ENCODE data around the gene SLC46A3. TPM values are rescaled to one million over a fixed set of nuclear protein-coding genes. Genes with fewer than 3 reads are reported as not detected.

Gene SLC46A3
- polyA plus RNA-seq, 2 of the 4 experiments (the other 2 are of a cell fraction), result 2.1 to 6.8 TPM

DNA sequence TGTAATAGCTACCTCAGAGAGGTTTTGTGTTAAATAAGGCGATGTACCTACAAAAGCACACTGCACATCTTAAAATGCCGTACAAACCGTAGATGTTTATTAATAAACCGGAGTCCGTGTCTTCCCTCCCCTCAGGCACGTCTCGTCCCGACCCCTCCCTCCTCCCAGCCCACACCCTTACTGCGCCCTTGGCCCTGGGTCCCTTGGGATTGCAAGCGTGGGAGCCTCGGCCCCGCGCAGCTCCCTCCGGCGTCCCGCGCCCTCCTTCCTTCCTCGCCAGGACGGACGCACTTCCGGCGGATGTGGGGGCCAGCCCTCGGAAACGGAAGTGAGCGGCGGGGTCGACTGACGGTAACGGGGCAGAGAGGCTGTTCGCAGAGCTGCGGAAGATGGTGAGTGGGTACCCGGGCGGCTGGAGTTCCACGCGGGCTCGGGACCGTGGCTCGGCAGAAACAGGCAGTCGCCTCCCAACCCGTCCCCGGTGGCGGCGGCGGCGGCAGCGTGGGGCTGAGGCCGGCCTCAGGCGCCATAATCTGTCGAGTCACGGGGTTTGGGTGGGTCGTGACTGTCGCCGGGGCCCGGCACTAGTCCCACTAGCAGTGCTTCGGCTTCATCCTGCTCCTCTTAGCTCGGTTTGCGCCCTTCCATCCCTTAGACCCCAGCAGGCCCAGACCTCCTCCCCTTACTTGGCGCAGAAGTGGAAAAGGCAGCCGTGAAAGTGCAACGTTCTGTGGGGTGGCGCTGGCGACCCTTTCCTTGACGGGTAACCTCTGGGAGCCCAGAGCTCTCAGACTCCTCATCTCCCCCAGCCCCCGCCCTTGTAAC, 59.8 kb downstream of the SLC46A3 start, which contains the start of gene POMP:
Gene POMP (plus strand): TSS at position 335 of the 825 bp plus-strand sequence. CDS start 55 bp downstream, at position 390.
- Histone ChIP-seq H3K4me2 (peak within 1 kb of the TSS; percentile 94), H3K27ac (peak within 1 kb of the TSS; percentile 95 to 99), H3K9me3 (no peaks in the 10 kb centered on the region), H3K4me3 (peak within 1 kb of the TSS; percentile 95), H3K4me1 (peaks cover 27% of the 10 kb centered on the region; the same call in 2 of the 3 replicates)
- ChIA-PET CTCF (interaction anchor here (0.9 kb wide), 1 partner anchor 331 kb away, joined by 3 read pairs; no protein-coding TSS in a partner anchor), POLR2A (interaction anchor here (0.5 to 1.6 kb wide), 4 partner anchors 10 to 499 kb away, joined by 3 to 7 read pairs (median 5); no protein-coding TSS in a partner anchor)
- under 1% methylated on average over 12 of the region's 64 CpGs for WGBS (ENCODE audit: missing lambda C conversion rate)
- peak; percentile 99 to 100 for ATAC-seq
- no peak for FAIRE-seq
- peak; percentile 67 to 90 for DNase-seq (ENCODE audit: low read depth in 1 of 2, low spot score in 1 of 2)
- TF ChIP-seq, protein P1, sequence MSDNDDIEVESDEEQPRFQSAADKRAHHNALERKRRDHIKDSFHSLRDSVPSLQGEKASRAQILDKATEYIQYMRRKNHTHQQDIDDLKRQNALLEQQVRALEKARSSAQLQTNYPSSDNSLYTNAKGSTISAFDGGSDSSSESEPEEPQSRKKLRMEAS (IDR thresholded peaks at IDR 0.05), result peak; percentile 81
- 0 out of 2 replicates have a peak, but pooled peaks have one; percentile 17 for TF ChIP-seq KDM5A (IDR thresholded peaks at IDR 0.05)
- TF ChIP-seq, protein P2, sequence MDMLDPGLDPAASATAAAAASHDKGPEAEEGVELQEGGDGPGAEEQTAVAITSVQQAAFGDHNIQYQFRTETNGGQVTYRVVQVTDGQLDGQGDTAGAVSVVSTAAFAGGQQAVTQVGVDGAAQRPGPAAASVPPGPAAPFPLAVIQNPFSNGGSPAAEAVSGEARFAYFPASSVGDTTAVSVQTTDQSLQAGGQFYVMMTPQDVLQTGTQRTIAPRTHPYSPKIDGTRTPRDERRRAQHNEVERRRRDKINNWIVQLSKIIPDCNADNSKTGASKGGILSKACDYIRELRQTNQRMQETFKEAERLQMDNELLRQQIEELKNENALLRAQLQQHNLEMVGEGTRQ (IDR thresholded peaks at IDR 0.05), result no peak
- TF ChIP-seq RFX5 (IDR thresholded peaks at IDR 0.05), result no peak
- TF ChIP-seq BHLHE40 (IDR thresholded peaks at IDR 0.05; ENCODE audit: low read depth, low read length), result no peak
- TF ChIP-seq JUN (IDR thresholded peaks at IDR 0.05), result peak; percentile 40 to 88; a peak in 4 of 5 replicates
- TF ChIP-seq, protein P3, sequence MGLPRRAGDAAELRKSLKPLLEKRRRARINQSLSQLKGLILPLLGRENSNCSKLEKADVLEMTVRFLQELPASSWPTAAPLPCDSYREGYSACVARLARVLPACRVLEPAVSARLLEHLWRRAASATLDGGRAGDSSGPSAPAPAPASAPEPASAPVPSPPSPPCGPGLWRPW (IDR thresholded peaks at IDR 0.05), result no peak
- TF ChIP-seq, protein P4, sequence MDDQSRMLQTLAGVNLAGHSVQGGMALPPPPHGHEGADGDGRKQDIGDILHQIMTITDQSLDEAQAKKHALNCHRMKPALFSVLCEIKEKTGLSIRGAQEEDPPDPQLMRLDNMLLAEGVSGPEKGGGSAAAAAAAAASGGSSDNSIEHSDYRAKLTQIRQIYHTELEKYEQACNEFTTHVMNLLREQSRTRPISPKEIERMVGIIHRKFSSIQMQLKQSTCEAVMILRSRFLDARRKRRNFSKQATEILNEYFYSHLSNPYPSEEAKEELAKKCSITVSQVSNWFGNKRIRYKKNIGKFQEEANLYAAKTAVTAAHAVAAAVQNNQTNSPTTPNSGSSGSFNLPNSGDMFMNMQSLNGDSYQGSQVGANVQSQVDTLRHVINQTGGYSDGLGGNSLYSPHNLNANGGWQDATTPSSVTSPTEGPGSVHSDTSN (IDR thresholded peaks at IDR 0.05), result 0 out of 2 replicates have a peak, but pooled peaks have one; percentile 24
- no peak for TF ChIP-seq CEBPB (IDR thresholded peaks at IDR 0.05)
- TF ChIP-seq CBX2 (IDR thresholded peaks at IDR 0.05; ENCODE audit: borderline replicate concordance, low read depth), result no peak
- TF ChIP-seq EP300 (IDR thresholded peaks at IDR 0.05), result no peak
- TF ChIP-seq, protein P5, sequence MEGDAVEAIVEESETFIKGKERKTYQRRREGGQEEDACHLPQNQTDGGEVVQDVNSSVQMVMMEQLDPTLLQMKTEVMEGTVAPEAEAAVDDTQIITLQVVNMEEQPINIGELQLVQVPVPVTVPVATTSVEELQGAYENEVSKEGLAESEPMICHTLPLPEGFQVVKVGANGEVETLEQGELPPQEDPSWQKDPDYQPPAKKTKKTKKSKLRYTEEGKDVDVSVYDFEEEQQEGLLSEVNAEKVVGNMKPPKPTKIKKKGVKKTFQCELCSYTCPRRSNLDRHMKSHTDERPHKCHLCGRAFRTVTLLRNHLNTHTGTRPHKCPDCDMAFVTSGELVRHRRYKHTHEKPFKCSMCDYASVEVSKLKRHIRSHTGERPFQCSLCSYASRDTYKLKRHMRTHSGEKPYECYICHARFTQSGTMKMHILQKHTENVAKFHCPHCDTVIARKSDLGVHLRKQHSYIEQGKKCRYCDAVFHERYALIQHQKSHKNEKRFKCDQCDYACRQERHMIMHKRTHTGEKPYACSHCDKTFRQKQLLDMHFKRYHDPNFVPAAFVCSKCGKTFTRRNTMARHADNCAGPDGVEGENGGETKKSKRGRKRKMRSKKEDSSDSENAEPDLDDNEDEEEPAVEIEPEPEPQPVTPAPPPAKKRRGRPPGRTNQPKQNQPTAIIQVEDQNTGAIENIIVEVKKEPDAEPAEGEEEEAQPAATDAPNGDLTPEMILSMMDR (IDR thresholded peaks at IDR 0.05), result no peak
- no peak for TF ChIP-seq NPAS2 (CRISPR knock-in tag; IDR thresholded peaks at IDR 0.05; ENCODE audit: borderline replicate concordance)
- TF ChIP-seq POLR2AphosphoS2 (conservative IDR thresholded peaks at IDR 0.05; ENCODE audit: low read length), result no peak
- no peak for TF ChIP-seq FOSB (CRISPR knock-in tag; IDR thresholded peaks at IDR 0.05)
- no peak for TF ChIP-seq HOXB5 (CRISPR knock-in tag; IDR thresholded peaks at IDR 0.05)
- TF ChIP-seq HOXB13 (CRISPR knock-in tag; IDR thresholded peaks at IDR 0.05; ENCODE audit: low read depth), result no peak
- TF ChIP-seq MAZ (IDR thresholded peaks at IDR 0.05; ENCODE audit: borderline replicate concordance, low read depth, low read length), result peak; percentile 72; the same call in 1 of the 2 replicates
- no peak for TF ChIP-seq EHF (CRISPR knock-in tag; IDR thresholded peaks at IDR 0.05)
- TF ChIP-seq ZNF302 (CRISPR knock-in tag; IDR thresholded peaks at IDR 0.05), result no peak
- no peak for TF ChIP-seq RNF2 (IDR thresholded peaks at IDR 0.05; ENCODE audit: borderline replicate concordance, low read depth)
- no peak for TF ChIP-seq FOSL2 (IDR thresholded peaks at IDR 0.05)
- no peak for TF ChIP-seq FOSL2 (CRISPR knock-in tag; IDR thresholded peaks at IDR 0.05)
- TF ChIP-seq CHD2 (IDR thresholded peaks at IDR 0.05; ENCODE audit: low read length, partially characterized antibody), result no peak
- TF ChIP-seq SMC3 (IDR thresholded peaks at IDR 0.05), result no peak
- no peak for TF ChIP-seq HOXA7 (CRISPR knock-in tag; IDR thresholded peaks at IDR 0.05)
- TF ChIP-seq, protein P6, sequence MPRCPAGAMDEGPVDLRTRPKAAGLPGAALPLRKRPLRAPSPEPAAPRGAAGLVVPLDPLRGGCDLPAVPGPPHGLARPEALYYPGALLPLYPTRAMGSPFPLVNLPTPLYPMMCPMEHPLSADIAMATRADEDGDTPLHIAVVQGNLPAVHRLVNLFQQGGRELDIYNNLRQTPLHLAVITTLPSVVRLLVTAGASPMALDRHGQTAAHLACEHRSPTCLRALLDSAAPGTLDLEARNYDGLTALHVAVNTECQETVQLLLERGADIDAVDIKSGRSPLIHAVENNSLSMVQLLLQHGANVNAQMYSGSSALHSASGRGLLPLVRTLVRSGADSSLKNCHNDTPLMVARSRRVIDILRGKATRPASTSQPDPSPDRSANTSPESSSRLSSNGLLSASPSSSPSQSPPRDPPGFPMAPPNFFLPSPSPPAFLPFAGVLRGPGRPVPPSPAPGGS (IDR thresholded peaks at IDR 0.05), result peak; percentile 69; the same call in 2 of the 3 replicates
- no peak for TF ChIP-seq NR3C1 (IDR thresholded peaks at IDR 0.05)
- TF ChIP-seq RARB (CRISPR knock-in tag; IDR thresholded peaks at IDR 0.05), result no peak
- TF ChIP-seq GATA3 (IDR thresholded peaks at IDR 0.05; ENCODE audit: borderline replicate concordance), result peak; percentile 11; the same call in 1 of the 2 replicates
- TF ChIP-seq JUNB (IDR thresholded peaks at IDR 0.05), result no peak
- no peak for TF ChIP-seq ZFP36 (IDR thresholded peaks at IDR 0.05; ENCODE audit: borderline replicate concordance, partially characterized antibody)
- no peak for TF ChIP-seq NFE2L2 (conservative IDR thresholded peaks at IDR 0.05; ENCODE audit: low read length)
- no peak for TF ChIP-seq ESRRA (IDR thresholded peaks at IDR 0.05; ENCODE audit: borderline replicate concordance, low read length)
- TF ChIP-seq TP53 (CRISPR knock-in tag; IDR thresholded peaks at IDR 0.05), result no peak
- peak; percentile 90 for TF ChIP-seq POLR2A (IDR thresholded peaks at IDR 0.05; ENCODE audit: low read length)
- no peak for TF ChIP-seq SREBF2 (IDR thresholded peaks at IDR 0.05)
